Epidermal melanocyte (primary cell): Measurements from ENCODE around the gene COL5A2.

Source experiments
- DNase-seq: peaks from one replicate; pipeline ENCODE4 v3.0.0; 2011; ENCODE audit warnings: low spot score; ENCODE audit not compliant: insufficient read length

Gene COL5A2

DNA sequence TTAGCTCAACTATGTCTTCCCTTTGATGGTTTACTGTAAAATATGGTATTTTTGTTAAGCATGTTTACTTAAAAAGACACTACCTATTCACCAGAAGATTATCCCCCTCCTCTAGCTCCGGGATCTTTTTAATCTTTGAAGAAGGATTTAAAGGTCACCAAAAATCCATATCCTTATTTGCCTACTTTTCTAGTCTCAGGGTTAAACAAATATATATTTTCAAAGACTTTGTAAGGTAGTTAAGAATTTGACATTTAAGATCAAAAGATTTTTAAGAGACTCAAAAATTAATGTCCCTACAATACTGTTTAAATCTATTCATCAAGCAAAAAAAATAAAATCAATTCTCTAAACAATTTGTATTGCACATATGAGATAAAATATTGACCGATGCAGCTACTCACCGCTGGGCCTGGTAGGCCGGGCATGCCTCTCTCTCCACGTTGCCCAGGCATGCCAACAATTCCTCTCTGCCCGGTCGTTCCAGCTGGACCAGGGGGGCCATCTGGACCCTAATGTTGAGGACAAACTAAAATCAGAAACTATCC lies 129.3 kb downstream of the COL5A2 start:
- no peak for DNase-seq

DNA sequence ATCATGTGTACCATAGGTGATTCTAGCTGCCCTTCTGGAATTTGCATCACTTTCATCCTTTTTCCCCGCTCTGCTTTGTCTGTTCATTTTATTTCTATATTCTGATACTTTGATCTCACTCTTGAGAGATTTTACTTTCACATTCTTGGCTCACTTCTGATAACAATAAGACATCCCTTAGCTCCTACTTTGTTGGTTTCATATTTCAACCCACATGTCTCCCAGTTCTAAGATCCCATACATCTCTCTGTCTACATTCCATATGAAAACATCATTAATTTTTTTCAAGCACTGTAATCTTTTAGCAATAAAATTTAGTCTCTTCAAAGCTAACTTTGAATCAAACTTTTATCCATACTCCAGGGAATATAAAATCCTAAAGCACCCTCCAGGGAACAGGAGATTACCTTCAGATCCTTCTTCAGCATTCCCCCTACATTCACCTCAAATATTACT lies 129.8 kb downstream of the COL5A2 start:
- no peak for DNase-seq

DNA sequence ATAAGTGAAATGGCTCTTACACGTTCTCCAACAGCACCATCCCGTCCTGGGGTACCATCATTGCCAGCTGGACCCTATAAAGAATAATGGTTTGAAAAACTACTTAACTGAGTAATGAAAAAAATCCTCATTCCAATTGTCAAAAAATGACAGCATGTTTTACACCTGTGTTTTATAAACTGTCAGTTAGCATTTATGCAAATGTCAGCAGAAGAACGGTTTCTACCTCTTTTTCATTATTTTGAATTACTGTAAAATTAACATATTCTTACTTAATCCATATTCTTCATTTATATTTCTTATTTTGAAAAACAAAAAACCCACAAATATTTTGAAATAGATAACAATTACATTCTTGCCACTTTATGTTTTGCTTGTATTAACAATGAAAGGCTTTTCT lies 131.4 kb downstream of the COL5A2 start:
- no peak for DNase-seq

DNA sequence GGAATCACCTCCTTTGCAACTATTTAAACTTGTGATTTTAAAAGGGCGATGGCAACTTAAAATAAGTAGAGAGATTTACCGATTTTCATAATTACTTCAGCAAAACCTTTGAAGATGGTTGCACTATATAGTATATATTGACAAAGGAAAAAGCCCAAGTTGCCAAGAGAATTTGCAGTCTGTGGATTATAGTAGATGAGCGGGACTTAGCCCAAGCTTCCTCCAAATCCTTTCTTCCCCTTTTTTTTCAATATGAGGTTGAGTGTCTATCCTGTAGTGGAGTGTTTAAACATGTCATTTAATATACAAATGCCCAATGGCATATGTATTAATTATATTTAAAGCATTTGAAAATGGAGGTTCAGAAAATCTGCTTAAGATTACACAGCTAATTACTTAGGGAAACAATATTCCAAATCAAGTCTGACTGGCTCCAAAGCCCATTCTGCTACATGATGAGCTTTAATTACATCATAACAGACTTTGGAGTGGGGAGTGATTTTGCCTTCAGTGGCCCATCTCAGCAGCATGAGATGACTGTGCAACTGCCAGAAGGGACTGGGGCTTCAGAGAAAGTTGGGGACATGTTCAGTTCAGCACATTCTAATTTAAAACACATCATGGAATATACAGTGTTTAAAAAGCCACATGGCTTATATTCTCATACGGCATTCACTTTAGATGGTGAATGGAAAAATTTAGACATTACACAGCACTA lies 132.2 kb downstream of the COL5A2 start:
- DNase-seq, result no peak

DNA sequence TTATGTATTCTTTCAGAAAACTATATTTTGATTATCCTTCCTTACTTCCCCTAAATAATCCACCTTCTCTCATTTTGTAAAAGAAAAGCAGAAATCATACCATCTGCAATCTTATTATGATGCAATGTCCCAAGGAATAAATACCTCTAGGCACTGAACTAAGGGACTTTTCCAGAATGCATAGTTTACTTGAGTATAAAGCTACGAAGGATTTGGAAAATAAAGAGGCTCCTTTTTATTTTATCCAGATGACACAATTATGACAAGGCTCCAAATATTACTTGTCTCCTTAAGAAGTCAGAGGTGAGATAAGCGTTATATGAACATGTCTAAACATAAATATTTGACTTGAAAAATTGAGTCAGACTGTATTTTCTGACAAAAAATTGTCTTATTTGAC lies 133.2 kb downstream of the COL5A2 start:
- no peak for DNase-seq

DNA sequence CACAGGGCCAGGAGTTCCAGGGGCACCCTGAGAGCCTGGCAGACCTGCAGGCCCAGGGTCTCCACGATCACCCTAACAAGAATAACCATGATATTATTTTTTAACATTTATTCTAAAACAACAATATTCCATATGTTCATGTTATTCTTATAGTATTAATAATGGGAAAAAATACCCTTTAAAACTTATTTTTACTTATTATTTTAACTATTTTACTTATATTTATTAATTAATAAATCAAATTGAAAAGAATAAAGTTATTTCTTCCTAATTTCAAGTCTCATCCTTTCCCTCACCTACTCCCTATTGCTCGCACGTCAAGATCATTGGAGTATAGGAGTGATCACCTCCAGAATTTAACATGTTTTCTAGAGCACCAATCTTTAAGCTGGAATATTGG lies 133.7 kb downstream of the COL5A2 start:
- DNase-seq, result no peak

DNA sequence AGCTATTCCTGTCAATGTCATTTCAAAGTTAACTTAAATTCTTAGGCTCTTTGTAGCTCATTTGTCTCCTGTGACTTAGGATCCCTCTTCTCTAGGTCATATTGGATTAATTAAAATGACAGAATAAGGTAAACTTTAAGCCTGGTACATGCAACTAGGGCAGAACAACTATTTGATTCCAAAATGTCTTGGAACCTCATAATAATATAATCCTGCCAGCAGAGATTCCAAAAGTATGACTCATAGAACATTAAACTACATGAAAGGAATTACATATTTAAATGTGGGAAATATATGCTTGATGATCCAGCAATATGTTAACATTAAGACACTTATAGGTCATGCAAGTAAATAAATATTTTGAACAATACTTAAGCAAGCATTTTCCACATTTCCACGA lies 142.0 kb downstream of the COL5A2 start:
- DNase-seq, result no peak

DNA sequence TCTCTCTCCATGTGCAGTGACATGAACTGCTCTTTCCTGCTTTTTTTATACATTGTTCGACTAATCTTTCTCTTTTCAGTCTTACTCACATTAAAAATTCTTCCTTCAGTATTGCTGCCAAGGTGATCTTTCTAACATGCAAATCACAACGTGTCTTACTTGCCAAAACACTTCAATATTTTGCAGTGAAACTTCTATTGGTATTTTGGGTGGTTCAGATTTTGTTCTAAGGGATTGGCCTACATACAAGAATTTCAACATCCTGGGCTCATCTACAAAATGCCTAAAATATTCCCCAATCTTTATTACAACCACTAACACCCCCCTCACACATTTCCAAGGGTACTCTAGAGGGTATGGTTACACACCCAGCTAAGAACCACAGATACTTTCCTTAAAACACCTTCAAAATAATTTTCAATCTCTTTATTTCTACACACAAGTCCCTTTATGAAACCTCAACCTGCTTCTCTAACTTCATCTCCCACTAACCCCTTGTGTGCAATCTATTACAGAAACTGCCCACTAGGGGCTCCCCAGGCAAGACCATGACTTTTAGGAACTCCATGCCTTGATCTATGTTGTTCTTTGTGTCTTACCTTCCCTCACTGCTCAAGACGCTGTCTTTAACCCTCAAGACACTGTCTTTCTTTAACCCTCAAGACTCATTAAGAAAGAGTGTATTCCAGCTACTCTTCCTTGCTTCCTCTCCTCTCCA lies 154.5 kb downstream of the COL5A2 start:
- DNase-seq, result no peak

DNA sequence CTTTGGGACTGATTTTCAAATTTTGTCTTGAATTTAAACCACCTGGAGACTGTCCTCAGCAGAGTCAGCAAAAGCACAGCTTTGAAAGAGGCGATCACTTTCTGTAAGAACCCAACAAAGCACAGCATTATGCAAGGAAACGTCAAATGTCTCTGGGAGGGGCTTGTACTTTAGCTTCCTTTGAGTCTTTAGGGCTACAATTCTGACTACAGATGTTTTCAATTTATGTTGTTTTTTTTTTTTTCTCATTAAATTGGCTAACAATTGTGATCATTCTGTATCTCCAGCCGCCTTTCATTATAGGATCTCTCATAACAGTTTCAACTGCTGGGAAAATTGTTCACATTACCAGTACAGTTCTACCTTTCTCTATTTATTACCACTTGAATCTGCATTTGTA lies 157.1 kb downstream of the COL5A2 start:
- no peak for DNase-seq

DNA sequence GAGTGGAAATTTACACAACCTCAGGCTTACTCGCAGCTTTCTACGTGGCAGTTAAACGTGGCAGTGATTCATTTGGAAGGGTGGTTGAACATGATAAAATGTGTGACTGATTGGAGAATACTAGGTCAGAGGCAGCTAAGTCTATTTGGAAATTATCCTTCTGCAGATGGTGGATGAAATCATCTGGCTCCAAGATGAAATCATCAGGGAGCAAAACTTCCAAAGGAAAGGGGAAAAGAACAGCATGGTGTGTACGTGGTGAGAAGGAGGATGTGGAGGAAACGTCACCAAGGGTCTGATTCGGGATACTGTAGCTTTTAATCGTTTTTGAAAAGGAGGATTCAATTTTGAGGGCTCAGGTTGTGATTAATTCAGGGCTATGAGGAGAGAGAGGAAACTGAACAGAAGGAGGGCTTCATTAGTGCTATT lies 157.5 kb downstream of the COL5A2 start:
- DNase-seq, result no peak

DNA sequence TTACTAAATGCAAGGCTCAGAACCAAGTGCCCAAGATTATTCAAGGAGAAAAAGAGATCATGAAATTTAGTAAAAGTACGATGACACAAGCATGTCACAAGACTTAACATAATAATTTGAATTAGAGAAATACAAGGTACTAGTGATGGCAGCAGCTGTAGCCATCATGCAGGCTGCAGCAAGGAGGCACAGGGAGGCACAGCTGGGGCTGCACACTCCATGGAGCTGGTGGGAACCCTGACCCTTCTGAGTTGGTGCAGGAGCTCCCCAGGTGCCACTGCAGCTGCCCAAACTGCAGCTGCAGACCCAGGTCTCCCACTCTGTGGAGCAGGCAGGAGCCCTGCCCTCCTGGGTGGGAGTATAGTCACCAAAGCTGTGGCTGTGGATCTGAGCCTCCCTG lies 159.4 kb downstream of the COL5A2 start:
- no peak for DNase-seq

DNA sequence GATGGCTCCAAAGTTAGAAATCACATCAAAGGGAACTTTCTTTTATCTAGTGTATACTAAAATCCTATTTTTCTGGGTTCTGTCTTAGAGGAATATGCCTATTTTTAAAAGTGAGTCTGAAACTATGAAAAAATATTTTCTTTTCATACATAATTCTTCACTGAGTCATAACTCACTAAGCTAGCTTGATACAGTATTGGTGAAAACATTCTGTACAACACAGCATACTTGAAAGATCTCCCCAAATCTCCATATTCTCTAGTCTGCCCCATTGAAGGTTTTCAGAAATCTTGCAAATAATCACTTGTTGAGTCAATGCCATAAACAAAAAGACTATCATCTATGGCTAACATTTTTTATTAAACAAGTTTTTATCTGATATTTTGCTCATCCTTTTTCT lies 160.9 kb downstream of the COL5A2 start:
- DNase-seq, result no peak

DNA sequence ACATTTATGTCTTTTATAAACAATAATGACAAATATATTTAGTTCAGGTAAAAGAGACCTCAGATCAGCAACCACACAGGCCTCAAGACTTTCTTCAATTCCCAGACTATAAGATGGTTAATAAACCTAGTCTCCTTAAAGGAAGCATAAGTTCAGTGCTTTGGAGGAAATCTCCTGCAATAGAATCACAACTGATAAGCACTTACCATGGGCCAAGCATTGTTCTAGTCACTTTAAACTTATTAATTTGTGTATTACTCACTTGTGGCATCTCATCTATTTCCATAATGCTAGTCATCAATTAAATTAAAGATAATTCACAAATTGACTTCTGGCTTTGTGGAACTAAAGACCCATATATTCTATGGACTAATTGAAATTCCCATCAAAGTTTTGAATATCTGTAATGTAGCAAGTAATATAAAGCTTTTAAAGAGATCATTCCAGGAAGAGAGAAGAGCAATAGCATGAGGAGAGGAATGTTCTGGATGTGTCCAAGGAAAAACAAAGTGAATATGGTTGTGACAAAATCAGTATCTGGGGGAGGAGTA lies 163.2 kb downstream of the COL5A2 start:
- no peak for DNase-seq

DNA sequence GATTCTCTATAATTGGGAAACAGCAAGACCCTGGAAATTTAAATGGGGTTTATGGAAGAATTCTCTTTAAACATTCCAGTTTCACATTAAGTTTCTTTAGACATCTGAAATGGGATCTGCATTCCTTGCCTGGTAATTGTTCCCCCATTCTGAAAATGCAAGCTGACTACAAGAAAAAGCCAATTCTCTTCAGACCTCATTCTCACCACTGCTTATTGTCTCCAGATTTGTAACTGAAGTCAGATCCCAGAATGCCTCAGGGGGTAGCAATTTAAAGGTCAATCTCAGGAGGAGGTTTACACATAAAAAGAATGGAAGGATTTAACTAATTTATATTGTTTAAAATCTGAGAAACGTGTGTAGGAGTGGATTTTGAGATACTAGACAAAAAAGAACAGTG lies 164.2 kb downstream of the COL5A2 start:
- no peak for DNase-seq

DNA sequence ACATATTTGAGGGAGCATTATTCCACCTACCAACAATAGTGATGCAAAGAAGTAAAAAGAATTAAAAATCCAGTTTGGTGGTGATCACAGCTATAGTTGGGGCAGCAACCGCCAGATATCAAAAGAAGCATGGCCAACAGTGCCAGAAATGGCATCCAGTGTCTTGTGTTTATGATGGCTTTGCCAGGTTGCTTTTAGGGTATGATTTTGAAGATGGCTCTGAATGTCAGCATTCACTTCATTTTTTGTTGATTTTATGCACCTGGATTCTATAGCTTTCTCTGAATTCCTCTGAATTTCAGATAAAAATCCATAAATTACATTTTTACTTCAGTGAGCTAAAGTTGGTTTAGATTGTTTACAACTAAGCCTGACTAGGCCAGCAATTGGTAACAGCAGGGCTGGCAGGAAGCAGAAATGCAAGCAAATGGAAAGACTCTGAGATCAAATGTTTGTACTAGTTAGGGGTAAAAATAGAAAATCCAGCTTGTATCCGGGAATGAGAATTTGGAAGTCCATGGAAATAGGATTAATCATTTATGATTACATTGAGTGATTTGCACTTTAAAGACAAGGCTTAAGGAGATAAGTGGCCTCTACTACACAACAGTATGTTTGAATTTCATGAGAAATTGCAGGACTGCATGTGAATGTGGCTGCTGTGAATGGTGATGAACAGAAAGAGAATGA lies 165.0 kb downstream of the COL5A2 start:
- no peak for DNase-seq

DNA sequence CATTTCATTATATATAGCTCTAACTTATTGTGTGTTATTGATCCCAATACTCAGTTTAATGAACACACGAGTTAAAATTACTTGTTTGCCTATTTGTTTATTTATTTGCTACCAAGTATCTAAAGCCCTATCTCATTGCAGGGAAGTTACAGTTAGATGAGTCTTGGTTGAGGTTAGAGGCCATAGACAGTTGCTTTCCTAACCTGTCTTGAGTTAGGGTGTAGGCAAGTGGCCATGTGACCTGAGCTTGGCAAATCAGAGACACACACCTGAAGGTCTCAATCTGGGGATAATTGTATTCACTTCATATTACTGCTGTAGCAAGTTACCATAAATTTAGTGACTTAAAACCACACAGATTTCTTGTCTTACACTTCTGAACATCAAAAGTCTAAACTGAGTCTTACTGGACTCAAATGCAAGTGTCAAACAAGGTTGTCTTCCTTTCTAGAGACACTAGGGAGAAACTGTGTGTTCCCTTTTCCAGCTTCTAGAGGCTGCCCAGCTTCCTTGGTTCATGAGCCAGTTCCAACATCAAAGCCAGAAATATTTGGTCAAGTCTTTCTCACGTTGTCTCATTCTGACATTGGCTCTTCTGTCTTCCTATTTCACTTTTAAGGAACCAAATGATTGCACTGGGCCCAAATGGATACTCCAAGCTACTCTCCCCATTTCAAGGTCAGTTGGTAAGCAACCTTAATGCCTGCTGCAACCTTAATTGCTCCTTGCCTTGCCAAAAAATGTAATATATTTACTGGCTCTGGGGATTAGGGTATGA lies 165.7 kb downstream of the COL5A2 start:
- no peak for DNase-seq

DNA sequence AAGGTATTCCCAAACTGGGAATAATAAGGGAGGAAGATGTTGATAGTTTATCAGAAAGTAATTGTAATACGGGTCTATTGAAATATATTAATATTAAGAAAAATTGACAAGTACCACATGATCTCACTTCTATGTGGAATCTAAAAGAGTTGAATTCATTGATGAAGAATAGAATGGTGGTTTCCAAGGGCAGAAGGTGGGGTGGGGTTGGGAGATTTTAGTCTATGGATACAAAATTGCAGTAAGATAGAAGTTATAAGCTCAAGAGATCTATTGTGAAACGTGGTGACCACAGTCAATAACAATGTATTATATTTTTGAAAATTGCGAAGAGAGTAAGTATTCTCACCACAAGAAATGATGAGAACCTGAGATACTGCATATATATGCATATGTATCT lies 166.5 kb downstream of the COL5A2 start:
- no peak for DNase-seq

DNA sequence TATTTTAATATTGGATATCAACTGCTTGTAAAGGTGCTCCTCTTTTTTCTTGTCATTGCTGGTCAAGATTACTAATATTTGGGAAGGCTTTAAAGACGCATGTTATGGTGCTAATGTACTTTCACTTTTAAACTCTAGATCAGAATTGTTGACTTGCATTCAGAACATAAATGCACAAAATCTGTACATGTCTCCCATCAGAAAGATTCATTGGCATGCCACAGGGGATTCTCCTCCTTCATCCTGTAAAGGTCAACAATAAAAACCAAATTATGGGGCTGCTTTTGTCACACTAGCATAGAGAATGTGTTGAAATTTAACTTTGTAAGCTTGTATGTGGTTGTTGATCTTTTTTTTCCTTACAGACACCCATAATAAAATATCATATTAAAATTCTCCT lies 167.2 kb downstream of the COL5A2 start:
- no peak for DNase-seq

DNA sequence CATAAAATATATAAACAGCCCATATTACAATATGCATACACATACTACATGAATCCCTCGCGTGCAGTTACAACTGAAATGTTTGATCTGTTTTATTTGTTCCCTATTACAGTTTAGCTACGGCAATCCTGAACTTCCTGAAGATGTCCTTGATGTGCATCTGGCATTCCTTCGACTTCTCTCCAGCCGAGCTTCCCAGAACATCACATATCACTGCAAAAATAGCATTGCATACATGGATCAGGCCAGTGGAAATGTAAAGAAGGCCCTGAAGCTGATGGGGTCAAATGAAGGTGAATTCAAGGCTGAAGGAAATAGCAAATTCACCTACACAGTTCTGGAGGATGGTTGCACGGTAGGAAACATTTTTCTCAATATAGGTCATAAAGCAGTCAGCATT lies 169.0 kb downstream of the COL5A2 start:
- no peak for DNase-seq

DNA sequence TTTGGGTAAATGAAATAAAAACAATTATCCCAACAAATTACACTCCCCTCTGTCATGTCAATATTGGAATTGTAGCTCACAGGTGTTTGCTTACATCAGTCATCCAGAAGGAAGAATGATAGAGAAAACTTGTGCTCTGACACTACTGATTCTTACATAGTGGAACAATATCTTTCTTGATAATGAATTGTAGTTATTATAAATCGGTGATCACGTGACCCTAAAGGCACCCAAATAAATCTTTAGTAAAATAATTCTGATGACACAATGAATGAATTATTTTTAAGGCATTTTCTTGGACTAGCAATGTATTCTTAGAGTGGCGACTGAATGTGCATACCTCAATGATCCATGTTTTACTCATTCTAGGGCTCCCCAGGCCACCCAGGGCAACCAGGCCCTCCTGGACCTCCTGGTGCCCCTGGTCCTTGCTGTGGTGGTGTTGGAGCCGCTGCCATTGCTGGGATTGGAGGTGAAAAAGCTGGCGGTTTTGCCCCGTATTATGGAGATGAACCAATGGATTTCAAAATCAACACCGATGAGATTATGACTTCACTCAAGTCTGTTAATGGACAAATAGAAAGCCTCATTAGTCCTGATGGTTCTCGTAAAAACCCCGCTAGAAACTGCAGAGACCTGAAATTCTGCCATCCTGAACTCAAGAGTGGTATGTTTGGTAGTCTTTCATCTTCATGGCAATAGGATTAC lies 170.9 kb downstream of the COL5A2 start:
- DNase-seq, result no peak

DNA sequence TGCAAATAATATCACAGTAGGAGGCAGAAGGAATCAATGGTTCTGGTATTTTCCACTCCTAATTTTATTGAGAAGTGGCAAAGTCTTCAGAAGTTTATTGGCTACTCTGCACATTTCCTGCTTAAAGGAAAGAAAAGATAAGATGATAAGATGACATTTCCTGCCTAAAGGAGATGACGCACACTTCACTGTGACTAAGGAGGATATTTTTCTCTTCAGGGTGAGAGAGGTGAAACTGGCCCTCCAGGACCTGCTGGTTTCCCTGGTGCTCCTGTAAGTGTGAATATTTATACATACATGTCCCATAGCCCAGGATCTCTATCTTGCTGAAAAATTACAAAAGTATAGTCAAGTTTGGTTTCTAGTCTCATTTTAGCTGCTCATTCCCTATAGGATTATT lies 177.5 kb downstream of the COL5A2 start:
- no peak for DNase-seq
